Neutrophil (primary cell): Measurements from ENCODE around the gene FAM200B.

Experiments
- H3K27ac ChIP-seq: fragments of 200-600 bp; sonication (generic); 2 replicates; pipeline ENCODE4 v1.5.1; 2016; ENCODE audit warnings: mild to moderate bottlenecking, moderate library complexity
- H3K27me3 ChIP-seq: fragments of 200-600 bp; sonication (generic); 2 replicates; pipeline ENCODE4 v1.6.0; 2016; ENCODE audit warnings: mild to moderate bottlenecking
- H3K36me3 ChIP-seq: fragments of 200-600 bp; sonication (generic); 2 replicates; pipeline ENCODE4 v1.5.1; 2017
- H3K4me1 ChIP-seq, 2 experiments: fragments of 200-600 bp in 1 of 2; sonication (generic) in 1 of 2; 1 replicate in 1 of 2; 2 replicates in 1 of 2; pipeline versions ENCODE4 v1.5.1 to v1.6.1; 2013 to 2016; ENCODE audit warnings: low read depth in 1 of 2, low read length in 1 of 2, mild to moderate bottlenecking in 1 of 2, moderate library complexity in 1 of 2; ENCODE audit not compliant: control insufficient read depth in 1 of 2, insufficient read depth in 1 of 2
- H3K4me3 ChIP-seq, 2 experiments: fragments of 200-600 bp in 1 of 2; sonication (generic) in 1 of 2; 1 replicate in 1 of 2; 2 replicates in 1 of 2; pipeline ENCODE4 v1.5.1; 2013 to 2016; ENCODE audit warnings: low read depth in 1 of 2, low read length in 1 of 2, mild to moderate bottlenecking in 1 of 2, moderate library complexity in 1 of 2
- H3K9me3 ChIP-seq: fragments of 200-600 bp; sonication (generic); 2 replicates; pipeline ENCODE4 v1.5.1; 2016
- TF ChIP-seq, protein P1 (sequence below): fragments of 200-600 bp; sonication (generic); IDR thresholded peaks from 2 replicates; pipeline ENCODE4 v1.5.1; 2016; ENCODE audit warnings: antibody characterized with exemption

Gene FAM200B

DNA sequence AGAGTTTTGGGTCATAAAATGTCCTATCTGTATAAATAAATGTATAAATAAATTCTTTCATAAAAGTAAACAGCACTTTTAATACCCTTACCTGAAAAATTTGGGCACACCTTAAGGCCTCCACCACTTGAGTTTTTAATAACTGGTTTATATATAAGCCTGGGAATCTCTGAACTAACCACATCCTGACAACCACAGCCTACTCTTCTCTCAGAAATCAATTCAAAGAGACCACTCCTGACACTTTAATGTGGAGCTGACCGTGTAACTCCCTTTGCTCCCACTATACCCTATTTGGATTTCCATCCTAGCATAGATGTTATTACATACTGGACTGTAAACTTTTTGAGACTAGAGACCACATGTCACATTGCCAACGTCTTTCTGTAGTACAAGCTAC, 30.0 kb upstream of the FAM200B start:
- no peaks in the 10 kb centered on the region for H3K27me3 ChIP-seq
- peak overlapping the region; percentile 82 to 92 for H3K4me3 ChIP-seq
- H3K9me3 ChIP-seq: no peaks in the 10 kb centered on the region
- peaks cover 45% of the 10 kb centered on the region for H3K36me3 ChIP-seq
- TF ChIP-seq, protein P1, sequence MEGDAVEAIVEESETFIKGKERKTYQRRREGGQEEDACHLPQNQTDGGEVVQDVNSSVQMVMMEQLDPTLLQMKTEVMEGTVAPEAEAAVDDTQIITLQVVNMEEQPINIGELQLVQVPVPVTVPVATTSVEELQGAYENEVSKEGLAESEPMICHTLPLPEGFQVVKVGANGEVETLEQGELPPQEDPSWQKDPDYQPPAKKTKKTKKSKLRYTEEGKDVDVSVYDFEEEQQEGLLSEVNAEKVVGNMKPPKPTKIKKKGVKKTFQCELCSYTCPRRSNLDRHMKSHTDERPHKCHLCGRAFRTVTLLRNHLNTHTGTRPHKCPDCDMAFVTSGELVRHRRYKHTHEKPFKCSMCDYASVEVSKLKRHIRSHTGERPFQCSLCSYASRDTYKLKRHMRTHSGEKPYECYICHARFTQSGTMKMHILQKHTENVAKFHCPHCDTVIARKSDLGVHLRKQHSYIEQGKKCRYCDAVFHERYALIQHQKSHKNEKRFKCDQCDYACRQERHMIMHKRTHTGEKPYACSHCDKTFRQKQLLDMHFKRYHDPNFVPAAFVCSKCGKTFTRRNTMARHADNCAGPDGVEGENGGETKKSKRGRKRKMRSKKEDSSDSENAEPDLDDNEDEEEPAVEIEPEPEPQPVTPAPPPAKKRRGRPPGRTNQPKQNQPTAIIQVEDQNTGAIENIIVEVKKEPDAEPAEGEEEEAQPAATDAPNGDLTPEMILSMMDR: no peak
- peaks cover 78 to 89% of the 10 kb centered on the region in 2 experiments for H3K4me1 ChIP-seq
- peak overlapping the region; percentile 99 for H3K27ac ChIP-seq

DNA sequence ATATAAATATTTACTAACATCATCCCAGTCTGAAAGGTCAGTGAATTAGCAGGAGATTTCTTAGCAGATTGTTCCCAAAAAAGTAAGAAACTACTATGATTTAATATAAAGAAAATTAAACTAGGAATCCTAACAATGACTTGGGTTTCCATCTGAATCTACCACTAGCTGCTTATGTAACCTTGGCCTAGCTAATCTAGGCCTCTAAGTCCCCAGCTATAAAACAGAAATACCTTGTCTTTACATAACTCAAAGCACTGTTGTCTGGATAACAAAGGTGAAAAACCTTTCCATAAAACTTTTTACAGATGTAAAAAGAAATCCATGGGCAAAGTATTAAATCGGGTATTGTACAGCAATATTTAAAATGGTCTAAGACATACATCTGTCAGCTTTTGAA, 29.4 kb upstream of the FAM200B start:
- peaks cover 78 to 91% of the 10 kb centered on the region in 2 experiments for H3K4me1 ChIP-seq
- H3K4me3 ChIP-seq: peak overlapping the region; percentile 82 to 92
- peak overlapping the region; percentile 99 for H3K27ac ChIP-seq
- TF ChIP-seq, protein P1: no peak
- H3K36me3 ChIP-seq: peaks cover 47% of the 10 kb centered on the region
- no peaks in the 10 kb centered on the region for H3K27me3 ChIP-seq
- no peaks in the 10 kb centered on the region for H3K9me3 ChIP-seq

GRCh38 chr4:15652841-15653240, 28.8 kb upstream of the FAM200B start:
- H3K27me3 ChIP-seq: no peaks in the 10 kb centered on the region
- peaks cover 77 to 91% of the 10 kb centered on the region in 2 experiments for H3K4me1 ChIP-seq
- H3K36me3 ChIP-seq: peaks cover 43% of the 10 kb centered on the region
- TF ChIP-seq, protein P1: no peak
- H3K4me3 ChIP-seq: peak overlapping the region; percentile 82 to 92
- H3K27ac ChIP-seq: peak overlapping the region; percentile 99
- H3K9me3 ChIP-seq: no peaks in the 10 kb centered on the region

GRCh38 chr4:15653420-15653819, 28.2 kb upstream of the FAM200B start:
- Histone ChIP-seq H3K9me3 (no peaks in the 10 kb centered on the region), H3K4me1 (peaks cover 72 to 91% of the 10 kb centered on the region in 2 experiments), H3K4me3 (peak overlapping the region; percentile 82 to 92), H3K27ac (peak overlapping the region; percentile 99), H3K27me3 (no peaks in the 10 kb centered on the region), H3K36me3 (peaks cover 41% of the 10 kb centered on the region)
- TF ChIP-seq, protein P1: no peak

DNA sequence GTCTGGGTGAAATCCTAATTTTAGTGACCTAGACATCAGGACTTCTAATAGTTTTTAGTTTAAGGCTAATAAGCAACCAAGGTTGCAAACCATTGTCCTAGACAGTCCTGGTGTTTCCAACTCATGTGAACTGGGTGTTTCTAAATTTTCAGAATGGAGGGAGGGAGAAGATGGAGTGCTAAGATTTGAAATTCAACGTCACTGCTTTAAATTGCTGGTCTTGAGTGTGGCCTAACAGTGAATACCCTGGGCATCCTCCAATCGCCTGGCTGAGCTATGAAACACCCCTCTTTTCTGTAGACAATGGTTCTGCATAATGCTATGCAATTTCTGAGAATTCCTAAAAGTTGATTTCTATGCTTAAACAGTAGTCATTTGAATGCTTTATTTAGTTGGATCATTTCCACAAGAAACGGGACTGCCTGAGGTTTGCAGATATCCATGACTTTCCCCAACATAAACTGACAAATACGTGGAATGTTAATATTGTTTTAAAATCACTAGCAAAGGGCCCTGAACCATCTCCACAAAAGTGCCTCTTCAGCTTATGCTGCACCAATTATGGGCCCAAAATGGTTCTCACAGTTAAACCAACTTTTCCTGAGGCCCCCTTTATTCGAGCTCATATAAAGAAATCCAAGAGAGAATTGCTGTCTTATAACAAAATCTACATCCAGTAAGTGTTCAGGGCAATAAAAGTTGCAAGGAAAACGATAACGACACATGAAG, 27.6 kb upstream of the FAM200B start:
- TF ChIP-seq, protein P1: no peak
- no peaks in the 10 kb centered on the region for H3K9me3 ChIP-seq
- peaks cover 66 to 88% of the 10 kb centered on the region in 2 experiments for H3K4me1 ChIP-seq
- H3K27ac ChIP-seq: peak overlapping the region; percentile 99
- H3K27me3 ChIP-seq: no peaks in the 10 kb centered on the region
- H3K36me3 ChIP-seq: peaks cover 35% of the 10 kb centered on the region
- H3K4me3 ChIP-seq: peak overlapping the region; percentile 82 to 92
